Ovary (tissue), 3 donors: Measurements from ENCODE around the gene ADAT3.

ENCODE experiments used
- CTCF ChIP-seq, 3 donors: fragments of 450-650 bp in 2 of 3; fragments of 200-600 bp in 1 of 3; IDR thresholded peaks; one replicate each; pipeline versions ENCODE4 v1.5.1 to v1.8.0; 2016 to 2022; ENCODE audit warnings: antibody characterized with exemption in 3 of 3, mild to moderate bottlenecking in 1 of 3
- EP300 ChIP-seq: sonication (generic); formaldehyde crosslinking; IDR thresholded peaks from one replicate; pipeline ENCODE4 v1.6.1; 2017; ENCODE audit warnings: antibody characterized with exemption
- donor health status: DM: no; HTN: no; CAD: no.

- no peak for TF ChIP-seq EP300
- no peak for TF ChIP-seq CTCF (IDR thresholded peaks at IDR 0.05)
Measured at GRCh38 chr19:1956122-1956494, 50.9 kb downstream of the ADAT3 start.
